Nephron progenitor cell (in vitro differentiated cells): ENCODE results near the gene MAGEF1.

Source experiments
- DNase-seq: peaks from one replicate; pipeline ENCODE4 v3.0.0; 2021
- H3K27ac Mint-ChIP-seq: 2 replicates; pipeline ENCODE4 v1.8.0; 2021; ENCODE audit warnings: mild to moderate bottlenecking, moderate library complexity, mixed read lengths
- H3K27me3 Mint-ChIP-seq: 2 replicates; pipeline ENCODE4 v1.8.0; 2021; ENCODE audit warnings: mild to moderate bottlenecking, low read depth, mixed read lengths; ENCODE audit not compliant: poor library complexity
- H3K36me3 Mint-ChIP-seq: 2 replicates; pipeline ENCODE4 v1.8.0; 2021; ENCODE audit warnings: low read depth, mixed read lengths
- H3K4me1 Mint-ChIP-seq: 2 replicates; pipeline ENCODE4 v1.8.0; 2021; ENCODE audit warnings: mixed read lengths
- H3K4me3 Mint-ChIP-seq: 2 replicates; pipeline ENCODE4 v1.8.0; 2021; ENCODE audit warnings: mild to moderate bottlenecking, moderate library complexity, mixed read lengths
- H3K9me3 Mint-ChIP-seq: 2 replicates; pipeline ENCODE4 v1.8.0; 2021; ENCODE audit warnings: mild to moderate bottlenecking, moderate library complexity, mixed read lengths
- TF ChIP-seq, protein P1 (sequence below): fragments of 200-600 bp; sonication (generic); IDR thresholded peaks from 2 replicates; pipeline ENCODE4 v1.5.0; 2021; ENCODE audit warnings: antibody characterized with exemption

The MAGEF1 gene

DNA sequence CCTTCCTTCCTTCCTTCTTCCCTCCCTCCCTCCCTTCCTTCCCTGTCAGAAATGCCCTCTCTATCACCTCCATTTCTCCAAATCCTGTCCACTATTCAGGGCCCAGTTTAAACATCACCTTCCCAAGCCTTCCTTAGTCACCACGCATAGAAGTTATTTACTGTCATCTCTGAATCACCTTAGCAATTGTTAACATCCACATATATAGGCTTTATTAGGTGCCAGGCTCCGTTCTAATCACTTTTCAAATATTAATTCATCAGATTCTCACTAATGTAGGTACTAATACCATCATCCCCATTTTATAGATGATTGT is 1.1 kb upstream of the MAGEF1 start:
- no peak for DNase-seq
- Mint-ChIP-seq H3K27ac (peak overlapping the region; percentile 88), H3K36me3 (peaks cover 29% of the 10 kb centered on the region), H3K27me3 (peaks cover 6% of the 10 kb centered on the region), H3K4me1 (peaks cover 74% of the 10 kb centered on the region), H3K9me3 (peaks cover 4% of the 10 kb centered on the region), H3K4me3 (peak overlapping the region; percentile 91)
- TF ChIP-seq, protein P1, sequence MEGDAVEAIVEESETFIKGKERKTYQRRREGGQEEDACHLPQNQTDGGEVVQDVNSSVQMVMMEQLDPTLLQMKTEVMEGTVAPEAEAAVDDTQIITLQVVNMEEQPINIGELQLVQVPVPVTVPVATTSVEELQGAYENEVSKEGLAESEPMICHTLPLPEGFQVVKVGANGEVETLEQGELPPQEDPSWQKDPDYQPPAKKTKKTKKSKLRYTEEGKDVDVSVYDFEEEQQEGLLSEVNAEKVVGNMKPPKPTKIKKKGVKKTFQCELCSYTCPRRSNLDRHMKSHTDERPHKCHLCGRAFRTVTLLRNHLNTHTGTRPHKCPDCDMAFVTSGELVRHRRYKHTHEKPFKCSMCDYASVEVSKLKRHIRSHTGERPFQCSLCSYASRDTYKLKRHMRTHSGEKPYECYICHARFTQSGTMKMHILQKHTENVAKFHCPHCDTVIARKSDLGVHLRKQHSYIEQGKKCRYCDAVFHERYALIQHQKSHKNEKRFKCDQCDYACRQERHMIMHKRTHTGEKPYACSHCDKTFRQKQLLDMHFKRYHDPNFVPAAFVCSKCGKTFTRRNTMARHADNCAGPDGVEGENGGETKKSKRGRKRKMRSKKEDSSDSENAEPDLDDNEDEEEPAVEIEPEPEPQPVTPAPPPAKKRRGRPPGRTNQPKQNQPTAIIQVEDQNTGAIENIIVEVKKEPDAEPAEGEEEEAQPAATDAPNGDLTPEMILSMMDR, result no peak

DNA sequence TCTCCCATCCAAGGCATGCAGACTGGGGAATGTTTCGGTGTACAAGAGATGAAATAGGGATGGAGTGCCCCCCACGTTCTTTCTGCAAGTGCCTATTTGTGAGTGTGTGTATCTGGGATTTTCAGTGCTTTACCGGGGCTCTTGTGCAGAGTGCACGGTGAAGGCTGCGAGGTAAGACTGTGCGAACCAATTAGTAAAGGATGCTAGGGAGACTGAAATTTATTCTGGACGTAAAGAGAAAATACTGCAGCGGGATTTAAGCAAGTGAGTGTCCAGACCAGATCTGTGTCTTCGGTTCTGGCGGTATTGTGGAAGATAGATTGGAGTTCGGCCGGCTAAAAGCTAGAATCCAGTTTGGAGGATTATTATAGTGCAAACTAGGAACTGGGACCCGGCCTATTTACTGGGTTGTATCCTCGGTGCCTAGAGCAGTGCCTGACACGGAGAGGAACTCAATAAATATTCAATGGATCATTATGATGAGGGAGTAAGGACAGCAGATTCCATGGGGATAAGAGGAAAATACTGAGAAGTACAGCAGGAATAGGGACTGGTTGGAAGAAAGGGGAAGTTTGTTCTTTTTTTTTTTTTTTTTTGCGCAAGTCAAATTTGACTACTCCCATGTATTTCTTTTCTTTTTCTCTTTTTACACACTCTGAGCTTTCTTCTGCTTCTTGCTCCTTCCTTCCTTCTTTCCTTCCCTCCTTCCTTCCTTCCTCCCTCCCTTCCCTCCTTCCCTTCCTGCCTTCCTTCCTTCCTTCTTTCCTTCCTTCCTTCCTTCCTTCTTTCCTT is 580 bp upstream of the MAGEF1 start:
- H3K4me3 Mint-ChIP-seq, result peak overlapping the region; percentile 91
- H3K4me1 Mint-ChIP-seq, result peaks cover 69% of the 10 kb centered on the region
- H3K36me3 Mint-ChIP-seq, result peaks cover 35% of the 10 kb centered on the region
- H3K27me3 Mint-ChIP-seq, result peaks cover 6% of the 10 kb centered on the region
- peaks cover 9% of the 10 kb centered on the region for H3K9me3 Mint-ChIP-seq
- TF ChIP-seq, protein P1, result no peak
- no peak for DNase-seq
- peak overlapping the region; percentile 86 for H3K27ac Mint-ChIP-seq

DNA sequence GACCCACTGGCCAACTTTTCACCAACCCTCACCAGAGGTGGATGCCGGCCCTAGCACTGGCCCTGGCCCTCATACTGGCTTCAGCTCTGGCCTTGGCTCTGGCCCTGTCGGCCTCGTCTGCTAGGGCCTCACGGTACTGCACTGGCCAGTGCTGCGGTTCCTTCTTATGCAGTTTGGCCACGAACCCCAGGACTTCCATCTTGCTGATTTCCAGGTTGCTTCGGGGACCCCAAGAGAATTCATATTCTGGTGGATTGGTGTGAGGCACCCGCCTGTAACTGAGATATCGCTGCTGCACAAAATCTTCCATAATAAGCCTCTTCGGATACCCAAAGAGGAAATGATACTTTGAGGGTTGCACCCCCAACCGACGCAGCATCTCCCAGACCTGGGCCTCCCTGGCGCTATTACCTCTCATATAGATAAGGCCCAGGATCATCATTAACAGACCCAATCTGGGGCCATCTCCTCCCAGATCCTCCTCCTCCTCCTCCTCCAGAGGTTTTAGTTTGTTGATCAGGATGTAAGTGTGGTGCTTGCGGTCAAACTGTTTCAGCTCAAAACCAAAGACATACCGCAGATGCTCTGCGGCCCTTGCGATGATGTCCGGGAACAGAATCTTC is 883 bp downstream of the MAGEF1 start:
- Mint-ChIP-seq H3K4me1 (peaks cover 61% of the 10 kb centered on the region), H3K36me3 (peaks cover 49% of the 10 kb centered on the region), H3K27me3 (peaks cover 6% of the 10 kb centered on the region), H3K27ac (peak overlapping the region; percentile 97), H3K4me3 (peak overlapping the region; percentile 91), H3K9me3 (peaks cover 21% of the 10 kb centered on the region)
- DNase-seq, result no peak
- TF ChIP-seq, protein P1, result no peak

DNA sequence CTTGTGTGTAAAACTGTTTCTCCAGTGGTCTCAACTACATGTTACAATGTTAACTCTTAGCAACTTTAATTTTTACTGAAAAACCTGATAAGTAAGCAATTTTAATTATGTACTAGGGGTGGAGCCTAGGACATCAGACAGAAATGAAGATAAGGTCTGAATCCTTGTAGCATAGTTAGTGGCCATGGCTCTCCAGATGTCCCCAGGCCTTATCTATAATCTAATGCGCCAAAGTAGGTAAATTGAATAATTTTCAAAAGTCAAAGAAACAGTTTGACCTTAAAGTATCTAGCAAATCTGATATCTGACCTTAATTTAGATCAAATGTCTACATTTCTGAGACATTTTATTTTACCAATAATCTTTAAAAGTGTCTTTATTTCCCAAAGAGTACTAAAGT is 8.2 kb downstream of the MAGEF1 start:
- H3K4me1 Mint-ChIP-seq, result peaks cover 37% of the 10 kb centered on the region
- no peak overlapping the region for H3K27ac Mint-ChIP-seq
- H3K9me3 Mint-ChIP-seq, result peaks cover 57% of the 10 kb centered on the region
- no peak for DNase-seq
- TF ChIP-seq, protein P1, result no peak
- peaks cover 3% of the 10 kb centered on the region for H3K27me3 Mint-ChIP-seq
- no peak overlapping the region for H3K4me3 Mint-ChIP-seq
- H3K36me3 Mint-ChIP-seq, result peaks cover 67% of the 10 kb centered on the region

DNA sequence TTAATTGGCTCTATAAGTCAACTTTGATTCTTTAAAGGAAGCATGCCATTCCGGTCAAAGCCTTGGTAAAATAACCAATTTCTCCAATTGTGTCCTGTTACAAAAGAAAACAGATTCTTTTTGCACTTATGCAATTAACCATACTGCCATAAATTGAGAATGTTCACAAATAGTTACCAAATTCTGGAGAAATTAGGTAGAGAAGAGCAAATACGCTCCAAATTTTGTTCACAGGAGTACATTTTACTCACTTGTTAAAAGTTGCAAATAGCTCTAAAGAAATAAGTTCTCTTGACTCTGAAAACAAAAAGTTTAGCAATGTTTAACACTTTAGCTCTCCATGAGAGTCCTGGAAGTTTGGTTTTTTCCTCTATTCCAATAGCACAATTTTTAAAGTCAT is 11.1 kb downstream of the MAGEF1 start:
- Mint-ChIP-seq H3K4me3 (no peak overlapping the region), H3K9me3 (peaks cover 36% of the 10 kb centered on the region), H3K4me1 (peaks cover 51% of the 10 kb centered on the region), H3K27me3 (peaks cover 5% of the 10 kb centered on the region), H3K27ac (no peak overlapping the region), H3K36me3 (peaks cover 41% of the 10 kb centered on the region)
- TF ChIP-seq, protein P1, result no peak
- no peak for DNase-seq

DNA sequence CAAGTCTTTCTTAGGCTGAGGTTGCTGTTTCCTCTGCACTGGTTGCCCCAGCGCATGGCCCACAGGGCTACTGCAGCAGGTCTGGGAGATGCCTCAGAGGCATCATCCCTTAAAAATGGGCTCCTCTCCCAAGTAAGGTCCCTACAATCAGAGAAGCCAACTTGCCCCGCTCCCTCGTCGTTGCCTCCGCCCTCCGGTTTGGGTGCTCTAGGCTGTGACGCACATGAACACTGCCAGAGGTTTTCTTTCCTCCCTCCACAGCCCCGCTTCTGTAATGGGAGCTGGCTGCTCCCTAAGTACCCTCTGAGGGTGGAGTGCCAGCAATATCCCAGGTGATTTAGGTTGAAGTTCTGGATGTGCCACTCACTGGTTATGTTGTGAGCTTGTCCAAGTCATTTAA is 14.0 kb downstream of the MAGEF1 start:
- H3K36me3 Mint-ChIP-seq, result peaks cover 32% of the 10 kb centered on the region
- DNase-seq, result no peak
- H3K4me1 Mint-ChIP-seq, result peaks cover 63% of the 10 kb centered on the region
- H3K27me3 Mint-ChIP-seq, result peaks cover 15% of the 10 kb centered on the region
- TF ChIP-seq, protein P1, result no peak
- peaks cover 28% of the 10 kb centered on the region for H3K9me3 Mint-ChIP-seq
- H3K4me3 Mint-ChIP-seq, result no peak overlapping the region
- no peak overlapping the region for H3K27ac Mint-ChIP-seq
